ENCODE data around the gene USP38. TPM values are rescaled to one million over a fixed set of nuclear protein-coding genes. Genes with fewer than 3 reads are reported as not detected.

The USP38 gene
- total RNA-seq, 1 experiment from 2014 or later: 31.3 TPM

- H3K9me3 ChIP-seq (ENCODE audit: low read length): no peaks in the 10 kb centered on the region
- no peaks in the 10 kb centered on the region for H3K79me2 ChIP-seq (ENCODE audit: low read length)
- no peaks in the 10 kb centered on the region for H4K20me1 ChIP-seq (ENCODE audit: insufficient read depth, low read depth, low read length)
- no peaks in the 10 kb centered on the region for H3K36me3 ChIP-seq (ENCODE audit: insufficient read depth, low read length)
- no peaks in the 10 kb centered on the region for H3K27me3 ChIP-seq (ENCODE audit: low read length)
- no peak overlapping the region for H2AFZ ChIP-seq (ENCODE audit: low read length)
- no peak overlapping the region for H3K4me2 ChIP-seq (ENCODE audit: low read depth, low read length, poor library complexity, severe bottlenecking)
- no peak overlapping the region for H3K4me3 ChIP-seq (ENCODE audit: low read length)
- no peak for DNase-seq
- H3K9me2 ChIP-seq (replicated peaks; ENCODE audit: insufficient read depth, low read length): no peaks in the 10 kb centered on the region
- no peaks in the 10 kb centered on the region for H3K4me1 ChIP-seq (ENCODE audit: low read length)
- no peak overlapping the region for H3K27ac ChIP-seq (ENCODE audit: low read length)
- H3K9ac ChIP-seq (ENCODE audit: low read length): no peak overlapping the region
These were observed 58.3 kb downstream of the USP38 start for GRCh38 chr4:143243041-143243440.

- no peak for DNase-seq
- H3K4me1 ChIP-seq (ENCODE audit: low read length): no peaks in the 10 kb centered on the region
These were observed 62.3 kb downstream of the USP38 start for GRCh38 chr4:143246977-143247376.

GRCh38 chr4:143247866-143248265 lies 63.1 kb downstream of the USP38 start:
- DNase-seq: no peak
- Histone ChIP-seq H3K4me2 (ENCODE audit: low read depth, low read length, poor library complexity, severe bottlenecking) (no peak overlapping the region), H3K9ac (ENCODE audit: low read length) (no peak overlapping the region), H4K20me1 (ENCODE audit: insufficient read depth, low read depth, low read length) (no peaks in the 10 kb centered on the region), H3K4me1 (ENCODE audit: low read length) (no peaks in the 10 kb centered on the region), H3K27ac (ENCODE audit: low read length) (no peak overlapping the region), H3K9me3 (ENCODE audit: low read length) (no peaks in the 10 kb centered on the region), H3K4me3 (ENCODE audit: low read length) (no peak overlapping the region), H3K9me2 (replicated peaks; ENCODE audit: insufficient read depth, low read length) (no peaks in the 10 kb centered on the region), H3K36me3 (ENCODE audit: insufficient read depth, low read length) (no peaks in the 10 kb centered on the region), H2AFZ (ENCODE audit: low read length) (no peak overlapping the region), H3K27me3 (ENCODE audit: low read length) (no peaks in the 10 kb centered on the region), H3K79me2 (ENCODE audit: low read length) (no peaks in the 10 kb centered on the region)

More at GRCh38 chr4:143246977-143247376, 62.3 kb downstream of the USP38 start:
- Histone ChIP-seq H3K27ac (ENCODE audit: low read length) (no peak overlapping the region), H3K36me3 (ENCODE audit: insufficient read depth, low read length) (no peaks in the 10 kb centered on the region), H2AFZ (ENCODE audit: low read length) (no peak overlapping the region), H3K9me3 (ENCODE audit: low read length) (no peaks in the 10 kb centered on the region), H3K27me3 (ENCODE audit: low read length) (no peaks in the 10 kb centered on the region), H3K9ac (ENCODE audit: low read length) (no peak overlapping the region), H3K4me2 (ENCODE audit: low read depth, low read length, poor library complexity, severe bottlenecking) (no peak overlapping the region), H3K79me2 (ENCODE audit: low read length) (no peaks in the 10 kb centered on the region), H4K20me1 (ENCODE audit: insufficient read depth, low read depth, low read length) (no peaks in the 10 kb centered on the region), H3K9me2 (replicated peaks; ENCODE audit: insufficient read depth, low read length) (no peaks in the 10 kb centered on the region), H3K4me3 (ENCODE audit: low read length) (no peak overlapping the region)

- Histone ChIP-seq H3K27me3 (ENCODE audit: low read length) (no peaks in the 10 kb centered on the region), H3K79me2 (ENCODE audit: low read length) (no peaks in the 10 kb centered on the region), H3K9me2 (replicated peaks; ENCODE audit: insufficient read depth, low read length) (no peaks in the 10 kb centered on the region), H3K9ac (ENCODE audit: low read length) (no peak overlapping the region), H3K36me3 (ENCODE audit: insufficient read depth, low read length) (no peaks in the 10 kb centered on the region), H3K4me3 (ENCODE audit: low read length) (no peak overlapping the region), H3K27ac (ENCODE audit: low read length) (no peak overlapping the region), H3K9me3 (ENCODE audit: low read length) (no peaks in the 10 kb centered on the region), H3K4me2 (ENCODE audit: low read depth, low read length, poor library complexity, severe bottlenecking) (no peak overlapping the region), H4K20me1 (ENCODE audit: insufficient read depth, low read depth, low read length) (no peaks in the 10 kb centered on the region), H3K4me1 (ENCODE audit: low read length) (no peaks in the 10 kb centered on the region), H2AFZ (ENCODE audit: low read length) (no peak overlapping the region)
- no peak for DNase-seq
These were observed 64.1 kb downstream of the USP38 start for GRCh38 chr4:143248827-143249226.

GRCh38 chr4:143250617-143251016 lies 65.9 kb downstream of the USP38 start:
- no peaks in the 10 kb centered on the region for H3K9me3 ChIP-seq (ENCODE audit: low read length)
- H3K27ac ChIP-seq (ENCODE audit: low read length): no peak overlapping the region
- H3K4me2 ChIP-seq (ENCODE audit: low read depth, low read length, poor library complexity, severe bottlenecking): no peak overlapping the region
- H4K20me1 ChIP-seq (ENCODE audit: insufficient read depth, low read depth, low read length): no peaks in the 10 kb centered on the region
- no peaks in the 10 kb centered on the region for H3K79me2 ChIP-seq (ENCODE audit: low read length)
- H3K27me3 ChIP-seq (ENCODE audit: low read length): no peaks in the 10 kb centered on the region
- H3K36me3 ChIP-seq (ENCODE audit: insufficient read depth, low read length): no peaks in the 10 kb centered on the region
- no peak overlapping the region for H3K9ac ChIP-seq (ENCODE audit: low read length)
- H3K4me3 ChIP-seq (ENCODE audit: low read length): no peak overlapping the region
- no peaks in the 10 kb centered on the region for H3K4me1 ChIP-seq (ENCODE audit: low read length)
- DNase-seq: no peak
- H2AFZ ChIP-seq (ENCODE audit: low read length): no peak overlapping the region
- H3K9me2 ChIP-seq (replicated peaks; ENCODE audit: insufficient read depth, low read length): no peaks in the 10 kb centered on the region

GRCh38 chr4:143251348-143251747 lies 66.6 kb downstream of the USP38 start:
- Histone ChIP-seq H2AFZ (ENCODE audit: low read length) (no peak overlapping the region), H3K9me3 (ENCODE audit: low read length) (no peaks in the 10 kb centered on the region), H3K4me3 (ENCODE audit: low read length) (no peak overlapping the region), H4K20me1 (ENCODE audit: insufficient read depth, low read depth, low read length) (no peaks in the 10 kb centered on the region), H3K9ac (ENCODE audit: low read length) (no peak overlapping the region), H3K9me2 (replicated peaks; ENCODE audit: insufficient read depth, low read length) (no peaks in the 10 kb centered on the region), H3K4me2 (ENCODE audit: low read depth, low read length, poor library complexity, severe bottlenecking) (no peak overlapping the region), H3K27me3 (ENCODE audit: low read length) (no peaks in the 10 kb centered on the region), H3K4me1 (ENCODE audit: low read length) (no peaks in the 10 kb centered on the region), H3K36me3 (ENCODE audit: insufficient read depth, low read length) (no peaks in the 10 kb centered on the region), H3K79me2 (ENCODE audit: low read length) (no peaks in the 10 kb centered on the region), H3K27ac (ENCODE audit: low read length) (no peak overlapping the region)
- no peak for DNase-seq

GRCh38 chr4:143251779-143252178 lies 67.1 kb downstream of the USP38 start:
- no peaks in the 10 kb centered on the region for H3K27me3 ChIP-seq (ENCODE audit: low read length)
- no peak overlapping the region for H3K9ac ChIP-seq (ENCODE audit: low read length)
- H2AFZ ChIP-seq (ENCODE audit: low read length): no peak overlapping the region
- no peaks in the 10 kb centered on the region for H3K9me2 ChIP-seq (replicated peaks; ENCODE audit: insufficient read depth, low read length)
- no peaks in the 10 kb centered on the region for H3K79me2 ChIP-seq (ENCODE audit: low read length)
- H3K4me1 ChIP-seq (ENCODE audit: low read length): no peaks in the 10 kb centered on the region
- H3K4me3 ChIP-seq (ENCODE audit: low read length): no peak overlapping the region
- no peak overlapping the region for H3K27ac ChIP-seq (ENCODE audit: low read length)
- H4K20me1 ChIP-seq (ENCODE audit: insufficient read depth, low read depth, low read length): no peaks in the 10 kb centered on the region
- H3K36me3 ChIP-seq (ENCODE audit: insufficient read depth, low read length): no peaks in the 10 kb centered on the region
- DNase-seq: no peak
- H3K9me3 ChIP-seq (ENCODE audit: low read length): no peaks in the 10 kb centered on the region
- H3K4me2 ChIP-seq (ENCODE audit: low read depth, low read length, poor library complexity, severe bottlenecking): no peak overlapping the region

- Histone ChIP-seq H2AFZ (ENCODE audit: low read length) (no peak overlapping the region), H3K9me2 (replicated peaks; ENCODE audit: insufficient read depth, low read length) (no peaks in the 10 kb centered on the region), H3K27me3 (ENCODE audit: low read length) (no peaks in the 10 kb centered on the region), H3K79me2 (ENCODE audit: low read length) (no peaks in the 10 kb centered on the region), H3K4me3 (ENCODE audit: low read length) (no peak overlapping the region), H3K4me1 (ENCODE audit: low read length) (no peaks in the 10 kb centered on the region), H3K4me2 (ENCODE audit: low read depth, low read length, poor library complexity, severe bottlenecking) (no peak overlapping the region), H3K27ac (ENCODE audit: low read length) (no peak overlapping the region), H4K20me1 (ENCODE audit: insufficient read depth, low read depth, low read length) (no peaks in the 10 kb centered on the region), H3K9me3 (ENCODE audit: low read length) (no peaks in the 10 kb centered on the region), H3K9ac (ENCODE audit: low read length) (no peak overlapping the region), H3K36me3 (ENCODE audit: insufficient read depth, low read length) (no peaks in the 10 kb centered on the region)
- DNase-seq: no peak
These were observed 67.8 kb downstream of the USP38 start for GRCh38 chr4:143252478-143252877.

GRCh38 chr4:143253166-143253565 lies 68.4 kb downstream of the USP38 start:
- no peaks in the 10 kb centered on the region for H3K4me1 ChIP-seq (ENCODE audit: low read length)
- H2AFZ ChIP-seq (ENCODE audit: low read length): no peak overlapping the region
- no peaks in the 10 kb centered on the region for H3K36me3 ChIP-seq (ENCODE audit: insufficient read depth, low read length)
- H3K79me2 ChIP-seq (ENCODE audit: low read length): no peaks in the 10 kb centered on the region
- no peak overlapping the region for H3K4me2 ChIP-seq (ENCODE audit: low read depth, low read length, poor library complexity, severe bottlenecking)
- no peaks in the 10 kb centered on the region for H3K27me3 ChIP-seq (ENCODE audit: low read length)
- no peaks in the 10 kb centered on the region for H3K9me3 ChIP-seq (ENCODE audit: low read length)
- no peak for DNase-seq
- no peak overlapping the region for H3K4me3 ChIP-seq (ENCODE audit: low read length)
- H3K9ac ChIP-seq (ENCODE audit: low read length): no peak overlapping the region
- no peaks in the 10 kb centered on the region for H3K9me2 ChIP-seq (replicated peaks; ENCODE audit: insufficient read depth, low read length)
- no peaks in the 10 kb centered on the region for H4K20me1 ChIP-seq (ENCODE audit: insufficient read depth, low read depth, low read length)
- H3K27ac ChIP-seq (ENCODE audit: low read length): no peak overlapping the region
